IPS DF 6.9 (cell line): ENCODE results near the gene ESF1.

Source experiments
- DNase-seq: peaks from one replicate; pipeline ENCODE4 v3.0.0-alpha.2; 2013; ENCODE audit warnings: low read depth, low spot score
- H3K27ac ChIP-seq: one replicate; pipeline ENCODE4 v1.5.1; 2013; ENCODE audit warnings: low read length, control low read depth
- H3K27me3 ChIP-seq: 2 replicates; pipeline ENCODE4 v1.6.1; 2013; ENCODE audit warnings: mild to moderate bottlenecking, low read length; ENCODE audit not compliant: control insufficient read depth, insufficient read depth
- H3K36me3 ChIP-seq: 2 replicates; pipeline ENCODE4 v1.6.1; 2013; ENCODE audit warnings: low read length; ENCODE audit not compliant: control insufficient read depth, insufficient read depth
- H3K4me1 ChIP-seq: 2 replicates; pipeline ENCODE4 v1.6.1; 2013; ENCODE audit warnings: low read length; ENCODE audit not compliant: control insufficient read depth, insufficient read depth
- H3K4me3 ChIP-seq: 2 replicates; pipeline ENCODE4 v1.5.1; 2013; ENCODE audit warnings: mild to moderate bottlenecking, low read length
- H3K9me3 ChIP-seq: 2 replicates; pipeline ENCODE4 v1.6.1; 2013; ENCODE audit warnings: low read length, inconsistent platforms; ENCODE audit not compliant: control insufficient read depth, insufficient read depth
- WGBS: extraction: QIAGEN DNeasy Blood & Tissue Kit; methylation state at CpG from one replicate; pipeline ENCODE4 v1.1.7; 2013; ENCODE audit warnings: mixed read lengths, missing lambda C conversion rate; ENCODE audit not compliant: insufficient read length, insufficient coverage; 5-methylcytosine and 5-hydroxymethylcytosine counted together

Gene ESF1

GRCh38 chr20:13717631-13718044 lies 67.1 kb downstream of the ESF1 start:
- Histone ChIP-seq H3K4me1 (no peaks in the 10 kb centered on the region), H3K27ac (no peak overlapping the region), H3K9me3 (no peaks in the 10 kb centered on the region), H3K27me3 (no peaks in the 10 kb centered on the region), H3K36me3 (peaks cover 5% of the 10 kb centered on the region; the same call in 1 of the 2 replicates), H3K4me3 (no peak overlapping the region)
- WGBS: no CpG with 5 or more reads among the region's 1 CpG
- DNase-seq: no peak

- no peaks in the 10 kb centered on the region for H3K9me3 ChIP-seq
- no peak for DNase-seq
- no peak overlapping the region for H3K27ac ChIP-seq
- H3K4me1 ChIP-seq: no peaks in the 10 kb centered on the region
- H3K4me3 ChIP-seq: no peak overlapping the region
- H3K36me3 ChIP-seq: peaks cover 5% of the 10 kb centered on the region; the same call in 1 of the 2 replicates
- no CpG with 5 or more reads among the region's 3 CpGs for WGBS
- H3K27me3 ChIP-seq: no peaks in the 10 kb centered on the region
Observed at GRCh38 chr20:13715171-13715570, 69.5 kb downstream of the ESF1 start.

- Histone ChIP-seq H3K4me3 (no peak overlapping the region), H3K9me3 (no peaks in the 10 kb centered on the region), H3K36me3 (no peaks in the 10 kb centered on the region), H3K27ac (no peak overlapping the region), H3K4me1 (no peaks in the 10 kb centered on the region), H3K27me3 (no peaks in the 10 kb centered on the region)
- no peak for DNase-seq
- no CpG with 5 or more reads among the region's 1 CpG for WGBS
Observed at GRCh38 chr20:13708234-13708633, 76.5 kb downstream of the ESF1 start.

- Histone ChIP-seq H3K4me3 (no peak overlapping the region), H3K36me3 (no peaks in the 10 kb centered on the region), H3K27ac (no peak overlapping the region), H3K27me3 (no peaks in the 10 kb centered on the region), H3K4me1 (no peaks in the 10 kb centered on the region), H3K9me3 (no peaks in the 10 kb centered on the region)
- WGBS: 100% methylated on average over 3 of the region's 9 CpGs
- no peak for DNase-seq
Observed at GRCh38 chr20:13703265-13703664, 81.5 kb downstream of the ESF1 start.

GRCh38 chr20:13701486-13701885 lies 83.2 kb downstream of the ESF1 start:
- no peak overlapping the region for H3K4me3 ChIP-seq

GRCh38 chr20:13700761-13701160 lies 84.0 kb downstream of the ESF1 start:
- Histone ChIP-seq H3K4me3 (no peak overlapping the region), H3K27ac (no peak overlapping the region), H3K4me1 (no peaks in the 10 kb centered on the region), H3K27me3 (no peaks in the 10 kb centered on the region), H3K36me3 (no peaks in the 10 kb centered on the region), H3K9me3 (no peaks in the 10 kb centered on the region)
- DNase-seq: no peak

More at GRCh38 chr20:13701486-13701885, 83.2 kb downstream of the ESF1 start:
- Histone ChIP-seq H3K27me3 (no peaks in the 10 kb centered on the region), H3K36me3 (no peaks in the 10 kb centered on the region), H3K4me1 (no peaks in the 10 kb centered on the region), H3K9me3 (no peaks in the 10 kb centered on the region), H3K27ac (no peak overlapping the region)
- DNase-seq: no peak

GRCh38 chr20:13694420-13695150 lies 90.1 kb downstream of the ESF1 start:
- H3K4me1 ChIP-seq: no peaks in the 10 kb centered on the region
- no peak overlapping the region for H3K27ac ChIP-seq
- no peak for DNase-seq

GRCh38 chr20:13692802-13693736 lies 91.7 kb downstream of the ESF1 start:
- DNase-seq: no peak
- Histone ChIP-seq H3K4me1 (no peaks in the 10 kb centered on the region), H3K9me3 (no peaks in the 10 kb centered on the region), H3K27me3 (no peaks in the 10 kb centered on the region), H3K36me3 (no peaks in the 10 kb centered on the region), H3K4me3 (no peak overlapping the region), H3K27ac (no peak overlapping the region)
- no CpG with 5 or more reads among the region's 11 CpGs for whole genome bisulfite sequencing

More at GRCh38 chr20:13694420-13695150, 90.1 kb downstream of the ESF1 start:
- Histone ChIP-seq H3K9me3 (no peaks in the 10 kb centered on the region), H3K36me3 (no peaks in the 10 kb centered on the region), H3K27me3 (no peaks in the 10 kb centered on the region), H3K4me3 (no peak overlapping the region)
- WGBS: no CpG with 5 or more reads among the region's 8 CpGs

- no peaks in the 10 kb centered on the region for H3K9me3 ChIP-seq
- H3K4me3 ChIP-seq: no peak overlapping the region
- no CpG with 5 or more reads among the region's 1 CpG for WGBS
- no peak overlapping the region for H3K27ac ChIP-seq
- no peak for DNase-seq
- no peaks in the 10 kb centered on the region for H3K36me3 ChIP-seq
- H3K27me3 ChIP-seq: no peaks in the 10 kb centered on the region
- no peaks in the 10 kb centered on the region for H3K4me1 ChIP-seq
Observed at GRCh38 chr20:13690943-13691342, 93.8 kb downstream of the ESF1 start.

GRCh38 chr20:13687815-13688214 lies 96.9 kb downstream of the ESF1 start:
- H3K36me3 ChIP-seq: no peaks in the 10 kb centered on the region
- no peak overlapping the region for H3K27ac ChIP-seq
- H3K9me3 ChIP-seq: no peaks in the 10 kb centered on the region
- H3K4me1 ChIP-seq: no peaks in the 10 kb centered on the region
- H3K27me3 ChIP-seq: no peaks in the 10 kb centered on the region
- no peak overlapping the region for H3K4me3 ChIP-seq
- DNase-seq: no peak
- WGBS: no CpG with 5 or more reads among the region's 3 CpGs
